HG03521 (cell line): ENCODE data around the gene DAPP1.
A peak's percentile ranks its signal among the peaks of the same experiment; 100 is the strongest.

ENCODE experiments used
- ATAC-seq: cut with Tn5 transposase; IDR thresholded peaks from one replicate; pipeline ENCODE4 v1.9.1; 2021; ENCODE audit warnings: mild to moderate bottlenecking, moderate library complexity; ENCODE audit not compliant: unreplicated experiment

Gene DAPP1

GRCh38 chr4:99853190-99853589 lies 36.6 kb downstream of the DAPP1 start:
- no peak for ATAC-seq

- ATAC-seq = no peak
Measured at GRCh38 chr4:99853999-99854398, 37.4 kb downstream of the DAPP1 start.

DNA sequence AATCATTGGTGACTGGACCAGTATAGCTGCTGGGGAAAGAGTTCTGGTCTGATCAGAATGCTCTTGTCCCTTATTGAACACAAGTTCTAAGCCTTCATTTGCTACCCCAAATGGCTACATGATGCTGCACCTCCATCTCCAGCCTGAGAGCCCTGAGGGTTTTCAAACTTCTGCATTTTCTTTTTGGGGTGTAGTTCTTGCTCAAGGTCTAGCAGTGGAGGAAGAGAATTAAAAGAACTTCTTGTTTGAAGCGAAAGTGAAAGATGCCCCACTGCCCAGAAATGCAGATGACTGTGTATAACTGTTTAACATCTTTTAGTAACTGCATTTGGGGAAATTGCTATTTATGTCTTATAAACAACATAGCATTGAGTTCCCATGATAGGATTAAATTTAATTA lies 39.1 kb downstream of the DAPP1 start:
- ATAC-seq = peak; percentile 44

- no peak for ATAC-seq
Measured at GRCh38 chr4:99856166-99856565, 39.5 kb downstream of the DAPP1 start.

- ATAC-seq = no peak
Measured at GRCh38 chr4:99857307-99857706, 40.7 kb downstream of the DAPP1 start.

- ATAC-seq = no peak
Measured at GRCh38 chr4:99859618-99860017, 43.0 kb downstream of the DAPP1 start.

GRCh38 chr4:99860521-99860920 lies 43.9 kb downstream of the DAPP1 start:
- ATAC-seq = no peak

- ATAC-seq = peak; percentile 50
Measured at GRCh38 chr4:99861120-99861905, 44.7 kb downstream of the DAPP1 start.

- ATAC-seq = no peak
Measured at GRCh38 chr4:99863804-99864203, 47.2 kb downstream of the DAPP1 start.

GRCh38 chr4:99868126-99868596 lies 51.5 kb downstream of the DAPP1 start:
- ATAC-seq = no peak

DNA sequence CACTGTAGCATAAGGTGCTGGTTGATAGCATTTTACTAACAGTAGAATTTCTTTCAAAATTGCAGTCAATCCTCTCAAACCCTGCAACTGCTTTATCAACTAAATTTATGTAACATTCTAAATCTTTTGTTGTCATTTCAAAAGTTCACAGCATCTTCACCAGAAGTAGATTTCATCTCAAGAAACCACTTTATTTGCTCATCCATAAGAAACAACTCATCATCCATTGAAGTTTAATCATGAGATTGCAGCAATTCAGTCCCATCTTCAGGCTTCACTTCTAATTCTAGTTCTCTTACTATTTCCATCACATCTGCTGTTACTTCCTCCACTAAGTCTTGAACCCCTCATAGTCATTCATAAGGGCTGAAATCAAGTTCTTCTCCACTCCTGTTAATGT lies 55.9 kb downstream of the DAPP1 start:
- ATAC-seq = no peak

GRCh38 chr4:99875071-99875470 lies 58.4 kb downstream of the DAPP1 start:
- ATAC-seq = no peak

- ATAC-seq = no peak
Measured at GRCh38 chr4:99876946-99877345, 60.3 kb downstream of the DAPP1 start.

GRCh38 chr4:99878604-99879003 lies 62.0 kb downstream of the DAPP1 start:
- ATAC-seq = no peak

GRCh38 chr4:99879458-99879857 lies 62.8 kb downstream of the DAPP1 start:
- ATAC-seq = no peak

- no peak for ATAC-seq
Measured at GRCh38 chr4:99885063-99885664, 68.5 kb downstream of the DAPP1 start.

- ATAC-seq = no peak
Measured at GRCh38 chr4:99885687-99886086, 69.1 kb downstream of the DAPP1 start.

GRCh38 chr4:99886146-99886545 lies 69.5 kb downstream of the DAPP1 start:
- no peak for ATAC-seq

DNA sequence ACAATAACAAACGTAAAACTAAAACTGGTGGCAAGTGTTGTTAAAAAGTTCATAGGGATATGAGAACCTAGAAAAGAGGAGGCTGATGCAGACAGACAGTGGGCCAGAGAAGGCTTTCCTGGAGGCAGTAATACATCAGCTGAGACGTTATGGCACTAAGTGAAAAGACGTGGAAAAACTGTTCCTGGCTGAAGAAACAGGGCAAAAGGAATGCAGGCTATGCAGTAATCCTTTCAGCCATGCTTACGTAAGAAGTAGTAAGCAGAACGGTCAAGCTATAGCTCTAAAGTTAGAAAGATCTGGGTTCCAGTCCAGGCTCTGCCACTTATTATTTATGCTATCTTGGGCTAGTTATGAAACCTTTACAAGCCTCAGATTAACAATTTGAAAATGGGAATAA lies 71.2 kb downstream of the DAPP1 start:
- no peak for ATAC-seq

DNA sequence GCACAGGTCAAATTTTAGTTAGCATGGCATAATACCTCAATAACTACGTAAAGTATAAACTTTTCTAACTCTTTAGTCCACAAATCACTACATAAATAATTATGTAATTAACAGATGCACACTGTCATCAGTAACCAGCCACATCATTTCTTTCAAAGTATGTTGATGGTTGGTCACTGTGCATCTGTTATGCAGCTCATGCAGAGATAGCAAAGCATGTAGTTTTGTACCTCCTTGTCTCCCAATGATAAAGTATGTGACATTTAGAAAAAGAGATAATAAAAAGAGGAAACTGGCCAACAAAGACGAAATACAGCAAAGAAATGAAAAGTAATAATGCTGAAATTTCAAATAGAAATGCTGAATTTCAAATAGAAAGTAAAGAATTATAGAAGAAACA lies 74.7 kb downstream of the DAPP1 start:
- ATAC-seq = no peak

DNA sequence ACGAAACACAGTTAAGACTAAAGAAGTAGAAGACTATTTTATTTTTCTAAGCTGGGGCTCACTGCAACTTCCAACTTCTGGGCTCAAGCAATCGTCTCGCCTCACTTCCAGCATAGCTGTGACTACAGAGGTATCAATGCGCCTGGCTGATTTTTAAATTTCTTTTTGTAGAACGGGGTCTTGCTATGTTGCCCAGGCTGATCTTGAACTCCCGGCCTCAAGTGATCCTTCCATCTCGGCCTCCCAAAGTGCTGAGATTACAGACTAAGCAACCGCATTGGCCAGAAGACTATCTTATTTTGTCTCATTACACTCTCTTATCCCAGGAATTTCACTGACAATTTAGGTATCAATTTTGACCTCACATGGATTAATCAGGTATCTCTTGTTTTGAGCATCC lies 76.4 kb downstream of the DAPP1 start:
- no peak for ATAC-seq

GRCh38 chr4:99893839-99894160 lies 77.2 kb downstream of the DAPP1 start:
- ATAC-seq = no peak
